NAMALWA (cell line): ENCODE results near the gene HNRNPCL2.
"Not testable (repeated sequence)": the region's sequence is repeated elsewhere in the genome, so short reads cannot be mapped to it uniquely, and the experiment has no call there.

Source experiments
- DNase-seq: peaks from one replicate; pipeline ENCODE4 v3.0.0-alpha.2; 2015; ENCODE audit warnings: low spot score

Gene HNRNPCL2

DNA sequence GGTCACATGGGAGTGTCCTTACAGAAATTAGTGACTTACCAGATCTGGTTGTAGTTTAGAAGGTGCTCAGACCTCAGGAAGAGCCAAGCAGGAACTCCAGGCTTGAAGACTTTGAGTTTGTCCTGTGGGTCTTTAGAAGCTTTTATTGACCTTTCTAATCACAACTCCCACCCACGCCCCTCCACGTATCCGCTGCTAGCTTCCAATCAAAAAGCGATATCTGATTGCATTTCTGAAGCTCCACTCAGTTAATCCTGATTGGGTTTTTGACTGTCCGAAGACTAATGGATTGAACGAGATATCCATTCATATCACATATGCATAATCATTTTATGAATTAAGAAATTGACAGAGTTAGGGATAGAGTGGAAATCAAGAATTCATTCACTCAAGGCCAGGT, at the start of gene HNRNPCL2:
Gene HNRNPCL2, minus strand, starts transcription at position 101 of the 400 bp plus-strand sequence. CDS start 454 bp downstream, outside the sequence.
- DNase-seq = not testable (repeated sequence)

DNA sequence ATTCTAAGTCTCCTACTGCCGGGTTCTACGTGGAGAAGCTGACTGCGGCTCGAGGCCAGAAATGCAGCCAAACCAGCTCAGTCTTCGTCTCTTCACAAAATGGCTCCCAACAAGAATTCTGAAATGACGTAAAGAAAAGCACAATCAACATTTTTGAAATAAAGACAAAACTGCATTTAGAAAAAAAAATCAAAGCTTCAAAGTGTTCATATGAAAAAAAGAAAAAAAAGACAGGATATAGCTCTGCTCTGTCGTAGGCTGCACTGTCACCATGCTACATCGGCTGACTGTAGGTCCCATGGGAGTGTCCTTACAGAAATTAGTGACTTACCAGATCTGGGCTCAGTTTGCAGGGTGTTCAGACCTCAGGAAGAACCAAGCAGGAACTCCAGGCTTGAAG, 48.9 kb upstream of the HNRNPCL2 start, which contains the start of gene HNRNPCL4:
Gene HNRNPCL4, minus strand, starts transcription at position 101 of the 400 bp plus-strand sequence. CDS start 164 bp downstream, outside the sequence.
- DNase-seq = not testable (repeated sequence)

DNA sequence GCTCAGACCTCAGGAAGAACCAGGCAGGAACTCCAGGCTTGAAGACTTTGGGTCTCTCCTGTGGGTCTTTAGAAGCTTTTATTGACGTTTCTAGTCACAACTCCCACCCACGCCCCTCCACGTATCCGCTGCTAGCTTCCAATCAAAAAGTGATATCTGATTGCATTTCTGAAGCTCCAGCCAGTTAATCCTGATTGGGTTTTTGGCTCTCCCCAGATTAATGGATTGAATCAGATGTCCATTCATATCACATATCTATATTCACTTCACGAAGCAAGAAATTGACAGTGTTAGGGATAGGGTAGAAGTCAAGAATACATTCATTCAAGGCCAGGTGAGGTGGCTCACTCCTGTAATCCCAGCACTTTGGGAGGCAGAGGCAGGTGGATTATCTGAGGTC, 39.3 kb upstream of the HNRNPCL2 start, which contains the start of gene PRAMEF26:
Gene PRAMEF26, minus strand, starts transcription at position 101 of the 400 bp plus-strand sequence. CDS start 2,914 bp downstream, outside the sequence.
- not testable (repeated sequence) for DNase-seq

DNA sequence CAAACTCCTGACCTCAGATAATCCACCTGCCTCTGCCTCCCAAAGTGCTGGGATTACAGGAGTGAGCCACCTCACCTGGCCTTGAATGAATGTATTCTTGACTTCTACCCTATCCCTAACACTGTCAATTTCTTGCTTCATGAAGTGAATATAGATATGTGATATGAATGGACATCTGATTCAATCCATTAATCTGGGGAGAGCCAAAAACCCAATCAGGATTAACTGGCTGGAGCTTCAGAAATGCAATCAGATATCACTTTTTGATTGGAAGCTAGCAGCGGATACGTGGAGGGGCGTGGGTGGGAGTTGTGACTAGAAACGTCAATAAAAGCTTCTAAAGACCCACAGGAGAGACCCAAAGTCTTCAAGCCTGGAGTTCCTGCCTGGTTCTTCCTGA, 46.2 kb downstream of the HNRNPCL2 start, which contains the start of gene PRAMEF25:
Gene PRAMEF25, plus strand, starts transcription at position 301 of the 400 bp plus-strand sequence. CDS start 2,920 bp downstream, outside the sequence.
- not testable (repeated sequence) for DNase-seq
